ENCODE results near the gene NEB.

DNA sequence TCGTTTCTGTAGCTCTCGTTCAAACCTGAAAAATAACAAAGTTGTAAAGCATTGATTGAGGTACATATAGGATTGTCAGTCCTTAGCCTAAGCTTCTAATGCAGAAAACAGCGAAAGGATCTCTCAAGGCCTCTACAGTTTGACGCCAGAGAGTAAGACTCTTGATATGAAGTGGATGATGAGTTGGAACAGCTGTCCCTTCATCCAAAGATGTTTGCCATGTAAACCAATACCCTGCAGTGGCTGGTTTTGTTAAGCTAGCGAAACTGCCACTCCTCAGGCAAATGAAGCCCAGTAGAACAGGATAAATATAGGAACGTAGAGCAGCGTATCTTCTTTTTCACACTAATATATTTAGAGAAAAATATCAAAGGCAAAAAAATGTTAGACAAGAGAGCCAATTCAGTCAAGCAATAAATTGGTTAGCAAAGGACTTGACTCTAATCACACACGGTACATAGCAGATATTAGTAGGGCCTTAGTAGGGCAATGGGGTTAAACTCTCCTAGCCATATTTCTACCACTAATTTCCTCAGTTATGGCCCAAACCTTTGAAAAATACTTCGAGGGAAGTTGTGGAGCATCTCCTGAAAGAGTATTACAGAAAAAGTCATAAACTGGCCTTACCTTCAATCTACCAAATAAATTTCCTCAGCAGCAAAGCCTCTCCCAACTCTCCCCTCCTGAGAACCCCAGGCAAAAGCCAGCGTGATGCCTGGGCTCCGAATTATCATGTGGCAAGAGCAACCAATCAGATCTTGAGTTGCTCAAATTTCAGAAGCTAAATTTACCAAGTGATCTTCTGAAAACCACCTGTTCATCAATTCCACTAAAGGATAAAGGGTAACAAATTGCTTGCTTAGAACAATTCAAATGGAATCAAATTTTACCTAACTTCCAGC lies at the start of gene NEB:
- TF ChIP-seq, protein P1, sequence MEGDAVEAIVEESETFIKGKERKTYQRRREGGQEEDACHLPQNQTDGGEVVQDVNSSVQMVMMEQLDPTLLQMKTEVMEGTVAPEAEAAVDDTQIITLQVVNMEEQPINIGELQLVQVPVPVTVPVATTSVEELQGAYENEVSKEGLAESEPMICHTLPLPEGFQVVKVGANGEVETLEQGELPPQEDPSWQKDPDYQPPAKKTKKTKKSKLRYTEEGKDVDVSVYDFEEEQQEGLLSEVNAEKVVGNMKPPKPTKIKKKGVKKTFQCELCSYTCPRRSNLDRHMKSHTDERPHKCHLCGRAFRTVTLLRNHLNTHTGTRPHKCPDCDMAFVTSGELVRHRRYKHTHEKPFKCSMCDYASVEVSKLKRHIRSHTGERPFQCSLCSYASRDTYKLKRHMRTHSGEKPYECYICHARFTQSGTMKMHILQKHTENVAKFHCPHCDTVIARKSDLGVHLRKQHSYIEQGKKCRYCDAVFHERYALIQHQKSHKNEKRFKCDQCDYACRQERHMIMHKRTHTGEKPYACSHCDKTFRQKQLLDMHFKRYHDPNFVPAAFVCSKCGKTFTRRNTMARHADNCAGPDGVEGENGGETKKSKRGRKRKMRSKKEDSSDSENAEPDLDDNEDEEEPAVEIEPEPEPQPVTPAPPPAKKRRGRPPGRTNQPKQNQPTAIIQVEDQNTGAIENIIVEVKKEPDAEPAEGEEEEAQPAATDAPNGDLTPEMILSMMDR (IDR thresholded peaks at IDR 0.05; ENCODE audit: low read depth, low read length, poor library complexity, severe bottlenecking) = no peak
- TF ChIP-seq EZH2phosphoT487 (IDR thresholded peaks at IDR 0.05; ENCODE audit: borderline replicate concordance, low read length) = no peak
